Suprapubic skin (tissue), 4 donors: Measurements from ENCODE around the gene ADI1. TPM values are rescaled to one million over a fixed set of nuclear protein-coding genes. Genes with fewer than 3 reads are reported as not detected.

ENCODE experiments used
- DNase-seq, 2 donors: peaks; one replicate each; pipeline ENCODE4 v3.0.0-alpha.2; 2019; ENCODE audit warnings: low spot score in 2 of 2
- H3K27ac ChIP-seq: fragments of 200-600 bp; sonication (generic); one replicate; pipeline ENCODE4 v1.5.1; 2019
- H3K27me3 ChIP-seq: fragments of 200-600 bp; sonication (generic); one replicate; pipeline ENCODE4 v1.5.1; 2019
- H3K36me3 ChIP-seq: fragments of 200-600 bp; sonication (generic); one replicate; pipeline ENCODE4 v1.5.1; 2019
- H3K4me1 ChIP-seq: fragments of 200-600 bp; sonication (generic); one replicate; pipeline ENCODE4 v1.5.1; 2019
- H3K4me3 ChIP-seq: fragments of 200-600 bp; sonication (generic); one replicate; pipeline ENCODE4 v1.5.1; 2019; ENCODE audit warnings: mild to moderate bottlenecking
- H3K9me3 ChIP-seq: fragments of 200-600 bp; sonication (generic); one replicate; pipeline ENCODE4 v1.5.1; 2019
- CTCF ChIP-seq, 2 donors: fragments of 200-600 bp in 1 of 2; fragments of 450-650 bp in 1 of 2; sonication (generic) in 1 of 2; IDR thresholded peaks; one replicate each; pipeline ENCODE4 v1.5.1; 2016 to 2019; ENCODE audit warnings: antibody characterized with exemption in 2 of 2, mild to moderate bottlenecking in 1 of 2, moderate library complexity in 1 of 2
- EP300 ChIP-seq: sonication (generic); formaldehyde crosslinking; IDR thresholded peaks from one replicate; pipeline ENCODE4 v1.6.1; 2017; ENCODE audit warnings: antibody characterized with exemption
- POLR2A ChIP-seq, 2 donors: fragments of 450-650 bp; IDR thresholded peaks; one replicate each; pipeline ENCODE4 v1.6.1; 2017; ENCODE audit warnings: antibody characterized with exemption in 2 of 2, mild to moderate bottlenecking in 2 of 2, moderate library complexity in 2 of 2
- POLR2AphosphoS5 ChIP-seq, 3 donors: sonication (generic); formaldehyde crosslinking; IDR thresholded peaks; one replicate each; pipeline ENCODE4 v1.6.1; 2017; ENCODE audit warnings: antibody characterized with exemption in 3 of 3
- WGBS: methylation state at CpG from one replicate; pipeline ENCODE4 v1.1.5; 2018; 5-methylcytosine and 5-hydroxymethylcytosine counted together
- total RNA-seq, 4 donors: library from RNA; depleted of rRNA; stranded (reverse); fragments of >200 nt; gene quantifications; one replicate each; pipeline ENCODE4 v1.1.0, GENCODE V29; 2016

ADI1 gene
- total RNA-seq, 4 donors from 2014 or later: 39.2 to 54.4 (median 45.4) TPM

DNA sequence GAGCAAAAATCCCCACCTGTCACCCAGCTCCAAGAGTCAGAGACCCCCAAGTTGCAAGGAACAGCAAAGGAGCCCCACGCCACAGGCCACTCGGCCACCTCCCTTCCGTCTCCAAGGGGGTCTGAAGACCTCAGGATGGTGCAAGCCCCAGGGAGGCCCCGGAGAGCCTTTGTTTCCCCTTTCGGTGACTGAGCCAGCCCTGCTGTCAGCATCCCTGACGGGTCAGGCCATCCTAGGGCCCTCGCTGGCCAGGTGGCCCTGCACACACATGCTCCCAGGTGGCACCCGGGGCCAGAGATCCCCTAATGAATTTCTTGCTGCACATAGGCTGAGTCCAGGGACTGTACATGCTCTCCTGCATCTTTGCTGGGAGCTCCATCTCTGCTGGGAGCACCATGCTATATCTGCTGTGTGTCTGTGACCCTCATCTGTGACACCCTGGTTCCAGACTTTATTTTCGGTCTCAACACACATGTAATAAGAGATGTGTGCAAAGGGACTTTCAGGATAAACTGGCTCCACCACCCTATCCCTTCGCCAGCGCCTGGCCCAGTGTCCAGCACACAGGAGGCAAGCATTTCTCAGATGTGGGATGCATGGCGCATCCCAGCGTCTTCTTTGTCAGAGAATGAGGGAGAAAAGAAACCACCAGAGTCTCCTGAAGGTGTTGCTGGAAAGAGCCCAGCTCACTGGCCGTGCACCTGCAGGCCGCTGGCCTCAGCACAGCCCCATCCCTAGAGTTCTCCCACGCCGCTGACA is 27.4 kb downstream of the ADI1 start:
- TF ChIP-seq POLR2AphosphoS5 (IDR thresholded peaks at IDR 0.05) (no peak), POLR2A (IDR thresholded peaks at IDR 0.05) (no peak), CTCF (IDR thresholded peaks at IDR 0.05) (no peak), EP300 (no peak)
- Histone ChIP-seq H3K27ac (no peak overlapping the region), H3K4me1 (peaks cover 10% of the 10 kb centered on the region), H3K4me3 (no peak overlapping the region), H3K27me3 (no peaks in the 10 kb centered on the region), H3K36me3 (peaks cover 21% of the 10 kb centered on the region), H3K9me3 (no peaks in the 10 kb centered on the region)
- peak in 1 of 2 donors; percentile 36 for DNase-seq
- WGBS: 94% methylated on average over 16 of the region's 17 CpGs

DNA sequence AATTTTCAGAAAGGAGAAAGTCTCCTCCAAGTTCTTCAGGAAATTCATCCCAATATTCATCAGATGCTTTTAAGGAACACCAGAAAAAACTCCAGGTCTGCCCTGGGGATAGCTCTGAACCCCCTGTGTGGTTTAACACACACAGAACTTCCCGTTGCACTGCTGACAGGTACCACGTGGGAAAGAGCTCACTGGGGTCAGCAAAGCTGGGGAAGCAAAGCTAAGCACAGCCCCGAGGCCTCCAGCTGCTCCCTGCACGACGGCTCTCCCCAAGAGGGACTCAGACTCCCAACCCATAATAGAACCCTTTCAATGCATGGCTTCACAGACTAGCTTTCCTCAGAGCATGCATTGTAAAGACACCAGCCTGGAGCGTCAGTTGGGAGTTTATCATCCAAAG is 28.0 kb downstream of the ADI1 start:
- Histone ChIP-seq H3K4me1 (peaks cover 10% of the 10 kb centered on the region), H3K4me3 (no peak overlapping the region), H3K9me3 (no peaks in the 10 kb centered on the region), H3K36me3 (peaks cover 16% of the 10 kb centered on the region), H3K27me3 (no peaks in the 10 kb centered on the region), H3K27ac (no peak overlapping the region)
- TF ChIP-seq EP300: no peak
- no peak for TF ChIP-seq POLR2AphosphoS5 (IDR thresholded peaks at IDR 0.05)
- TF ChIP-seq CTCF (IDR thresholded peaks at IDR 0.05): no peak
- TF ChIP-seq POLR2A (IDR thresholded peaks at IDR 0.05): no peak
- 34% methylated on average over 6 of the region's 6 CpGs for WGBS
- DNase-seq: peak in 1 of 2 donors; percentile 27

GRCh38 chr2:3490191-3491170 is 28.9 kb downstream of the ADI1 start:
- peak; percentile 48 to 75 for DNase-seq
- Histone ChIP-seq H3K4me1 (peaks cover 10% of the 10 kb centered on the region), H3K27me3 (no peaks in the 10 kb centered on the region), H3K4me3 (no peak overlapping the region), H3K27ac (no peak overlapping the region), H3K9me3 (no peaks in the 10 kb centered on the region), H3K36me3 (peaks cover 16% of the 10 kb centered on the region)
- no peak for TF ChIP-seq CTCF (IDR thresholded peaks at IDR 0.05)
- no peak for TF ChIP-seq EP300
- TF ChIP-seq POLR2A (IDR thresholded peaks at IDR 0.05): no peak
- no peak for TF ChIP-seq POLR2AphosphoS5 (IDR thresholded peaks at IDR 0.05)
- 70% methylated on average over 25 of the region's 27 CpGs for WGBS

DNA sequence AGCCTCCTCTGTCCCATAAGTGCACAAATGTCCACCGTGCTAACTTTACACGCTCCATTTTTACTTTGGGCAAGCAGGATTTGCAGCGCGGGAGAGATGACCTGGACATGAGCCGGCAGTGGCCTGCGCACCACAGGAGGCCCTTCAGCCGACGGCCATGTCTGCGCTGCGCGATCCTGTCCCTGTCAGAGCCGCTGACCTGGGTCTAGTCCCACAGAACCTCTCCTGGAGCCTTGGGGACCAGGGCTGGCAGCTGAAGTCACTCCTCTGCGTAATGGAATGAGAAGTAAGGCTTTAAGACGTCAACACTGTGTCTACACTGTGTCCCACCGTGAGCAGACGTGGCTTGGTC is 29.6 kb downstream of the ADI1 start:
- peak; percentile 44 to 72 for DNase-seq
- 93% methylated on average over 9 of the region's 16 CpGs for WGBS
- no peak overlapping the region for H3K27ac ChIP-seq
- no peaks in the 10 kb centered on the region for H3K27me3 ChIP-seq
- peaks cover 10% of the 10 kb centered on the region for H3K36me3 ChIP-seq
- H3K9me3 ChIP-seq: no peaks in the 10 kb centered on the region
- no peak for TF ChIP-seq CTCF (IDR thresholded peaks at IDR 0.05)
- no peak for TF ChIP-seq POLR2AphosphoS5 (IDR thresholded peaks at IDR 0.05)
- TF ChIP-seq POLR2A (IDR thresholded peaks at IDR 0.05): no peak
- TF ChIP-seq EP300: no peak
- no peak overlapping the region for H3K4me3 ChIP-seq
- peaks cover 10% of the 10 kb centered on the region for H3K4me1 ChIP-seq
